Hematopoietic multipotent progenitor cell treated with erythropoietin and hydrocortisone succinate and interleukin-3 and kit ligand, for 15 days (in vitro differentiated cells): Measurements from ENCODE around the gene CNKSR2.

Experiments
- DNase-seq: peaks from one replicate; pipeline ENCODE4 v3.0.0-alpha.2; 2015; ENCODE audit warnings: low spot score

Gene CNKSR2

GRCh38 chrX:21675931-21676330 is 301.7 kb downstream of the CNKSR2 start:
- DNase-seq, result no peak

GRCh38 chrX:21678048-21678612 is 303.9 kb downstream of the CNKSR2 start:
- DNase-seq, result no peak

- no peak for DNase-seq
These were observed 309.7 kb downstream of the CNKSR2 start for GRCh38 chrX:21683941-21684340.

- no peak for DNase-seq
These were observed 317.3 kb downstream of the CNKSR2 start for GRCh38 chrX:21691512-21692018.

GRCh38 chrX:21698272-21698671 is 324.1 kb downstream of the CNKSR2 start:
- no peak for DNase-seq

GRCh38 chrX:21699136-21699535 is 324.9 kb downstream of the CNKSR2 start:
- DNase-seq, result no peak

GRCh38 chrX:21700275-21700674 is 326.1 kb downstream of the CNKSR2 start:
- no peak for DNase-seq

GRCh38 chrX:21700967-21701366 is 326.7 kb downstream of the CNKSR2 start:
- no peak for DNase-seq

- no peak for DNase-seq
These were observed 328.5 kb downstream of the CNKSR2 start for GRCh38 chrX:21702725-21703124.
